H9 (cell line): Measurements from ENCODE around the gene DCUN1D2. TPM values are rescaled to one million over a fixed set of nuclear protein-coding genes. Genes with fewer than 3 reads are reported as not detected.

Experiments
- DNase-seq: peaks from one replicate; pipeline ENCODE4 v3.0.0-alpha.2; 2017
- H2AFZ ChIP-seq: one replicate; pipeline ENCODE4 v1.6.1; 2013; ENCODE audit warnings: mild to moderate bottlenecking, low read length, control low read depth, moderate library complexity
- H2AK5ac ChIP-seq: 2 replicates; pipeline ENCODE4 v1.6.1; 2013; ENCODE audit warnings: low read length, control low read depth, mixed read lengths; ENCODE audit not compliant: insufficient read length
- H2BK120ac ChIP-seq: one replicate; pipeline ENCODE4 v1.6.1; 2013; ENCODE audit warnings: low read depth, mild to moderate bottlenecking, low read length, control low read depth, inconsistent platforms; ENCODE audit not compliant: poor library complexity, severe bottlenecking
- H2BK12ac ChIP-seq: 2 replicates; pipeline ENCODE4 v1.6.1; 2013; ENCODE audit warnings: low read length, control low read depth, mixed read lengths, low read depth; ENCODE audit not compliant: insufficient read length
- H2BK15ac ChIP-seq: 2 replicates; pipeline ENCODE4 v1.6.1; 2013; ENCODE audit warnings: low read depth, low read length, control low read depth
- H2BK20ac ChIP-seq: one replicate; pipeline ENCODE4 v1.6.1; 2013; ENCODE audit warnings: low read depth, mild to moderate bottlenecking, low read length, control low read depth, inconsistent platforms; ENCODE audit not compliant: poor library complexity, severe bottlenecking
- H2BK5ac ChIP-seq: 2 replicates; pipeline ENCODE4 v1.6.1; 2013; ENCODE audit warnings: low read length, control low read depth, mixed read lengths; ENCODE audit not compliant: insufficient read length
- H3K14ac ChIP-seq: 2 replicates; pipeline ENCODE4 v1.6.1; 2013; ENCODE audit warnings: low read length, control low read depth; ENCODE audit not compliant: insufficient read depth
- H3K18ac ChIP-seq: 2 replicates; pipeline ENCODE4 v1.6.1; 2013; ENCODE audit warnings: low read depth, mild to moderate bottlenecking, mixed read lengths, low read length, control low read depth; ENCODE audit not compliant: insufficient read length
- H3K23ac ChIP-seq: 2 replicates; pipeline ENCODE4 v1.6.1; 2013; ENCODE audit warnings: low read length, control low read depth, mixed read lengths, low read depth; ENCODE audit not compliant: insufficient read length
- H3K23me2 ChIP-seq: 2 replicates; pipeline ENCODE4 v1.6.1; 2013; ENCODE audit warnings: low read depth, mild to moderate bottlenecking, mixed read lengths, low read length, control low read depth; ENCODE audit not compliant: insufficient read length, poor library complexity, severe bottlenecking
- H3K27ac ChIP-seq: 2 replicates; pipeline ENCODE4 v1.5.1; 2013; ENCODE audit warnings: low read length, control low read depth, mixed read lengths, low read depth; ENCODE audit not compliant: insufficient read length
- H3K27me3 ChIP-seq: 2 replicates; pipeline ENCODE4 v1.6.1; 2013; ENCODE audit warnings: low read length, control low read depth, inconsistent platforms; ENCODE audit not compliant: insufficient read depth
- H3K4ac ChIP-seq: 2 replicates; pipeline ENCODE4 v1.6.1; 2013; ENCODE audit warnings: low read depth, mild to moderate bottlenecking, control low read depth, inconsistent platforms, low read length, moderate library complexity
- H3K4me1 ChIP-seq: 2 replicates; pipeline ENCODE4 v1.6.1; 2013; ENCODE audit warnings: low read length, control low read depth, inconsistent platforms; ENCODE audit not compliant: insufficient read depth
- H3K4me2 ChIP-seq: 2 replicates; pipeline ENCODE4 v1.6.1; 2013; ENCODE audit warnings: low read length, control low read depth, mixed read lengths; ENCODE audit not compliant: insufficient read length, insufficient read depth
- H3K56ac ChIP-seq: 2 replicates; pipeline ENCODE4 v1.6.1; 2013; ENCODE audit warnings: low read depth, mild to moderate bottlenecking, mixed read lengths, low read length, control low read depth; ENCODE audit not compliant: insufficient read length
- H3K79me1 ChIP-seq: 2 replicates; pipeline ENCODE4 v1.6.1; 2013; ENCODE audit warnings: low read depth, mild to moderate bottlenecking, moderate library complexity, low read length, control low read depth, inconsistent platforms; ENCODE audit not compliant: insufficient read depth, poor library complexity, severe bottlenecking
- H3K79me2 ChIP-seq: 2 replicates; pipeline ENCODE4 v1.6.1; 2013; ENCODE audit warnings: low read length, control low read depth, inconsistent platforms; ENCODE audit not compliant: insufficient read depth
- H3K9ac ChIP-seq: 2 replicates; pipeline ENCODE4 v1.6.1; 2013; ENCODE audit warnings: low read length, control low read depth, mixed read lengths; ENCODE audit not compliant: insufficient read length; ENCODE audit errors: extremely low read depth
- H3K9me3 ChIP-seq: one replicate; pipeline ENCODE4 v1.6.1; 2013; ENCODE audit warnings: low read depth, low read length, inconsistent platforms; ENCODE audit not compliant: control insufficient read depth
- H3T11ph ChIP-seq: one replicate; pipeline ENCODE4 v1.6.1; 2013; ENCODE audit warnings: mild to moderate bottlenecking, low read length, control low read depth, inconsistent platforms
- H4K20me1 ChIP-seq: one replicate; pipeline ENCODE4 v1.6.1; 2013; ENCODE audit not compliant: control insufficient read depth, insufficient read length, insufficient read depth
- H4K5ac ChIP-seq: 2 replicates; pipeline ENCODE4 v1.6.1; 2013; ENCODE audit warnings: low read depth, mild to moderate bottlenecking, mixed read lengths, low read length, control low read depth; ENCODE audit not compliant: insufficient read length
- H4K8ac ChIP-seq: replicated peaks from 2 replicates; pipeline ENCODE4 v1.6.1; 2013; ENCODE audit warnings: low read length, control low read depth, mixed read lengths, low read depth; ENCODE audit not compliant: insufficient read length
- H4K91ac ChIP-seq: 2 replicates; pipeline ENCODE4 v1.6.1; 2013; ENCODE audit warnings: low read depth, mild to moderate bottlenecking, moderate library complexity, mixed read lengths, low read length, control low read depth; ENCODE audit not compliant: insufficient read length
- H3K27ac Mint-ChIP-seq, 3 experiments: 2 replicates in 2 of 3; 3 replicates in 1 of 3; pipeline ENCODE4 v1.8.0; 2020 to 2021; ENCODE audit warnings: mixed read lengths in 3 of 3, mild to moderate bottlenecking in 1 of 3, moderate library complexity in 1 of 3
- H3K27me3 Mint-ChIP-seq: 2 replicates; pipeline ENCODE4 v1.8.0; 2021; ENCODE audit warnings: low read depth, mild to moderate bottlenecking, moderate library complexity, mixed read lengths
- H3K36me3 Mint-ChIP-seq, 3 experiments: 2 replicates in 2 of 3; 3 replicates in 1 of 3; pipeline ENCODE4 v1.8.0; 2020 to 2021; ENCODE audit warnings: low read depth in 3 of 3, mixed read lengths in 3 of 3; ENCODE audit not compliant: insufficient read depth in 1 of 3
- H3K4me1 Mint-ChIP-seq, 2 experiments: 2 replicates each; pipeline ENCODE4 v1.8.0; 2020; ENCODE audit warnings: mixed read lengths in 2 of 2
- H3K4me3 Mint-ChIP-seq, 2 experiments: 2 replicates in 1 of 2; 3 replicates in 1 of 2; pipeline ENCODE4 v1.8.0; 2020 to 2021; ENCODE audit warnings: mild to moderate bottlenecking in 2 of 2, mixed read lengths in 2 of 2, moderate library complexity in 1 of 2
- H3K9me3 Mint-ChIP-seq, 2 experiments: 2 replicates in 1 of 2; 3 replicates in 1 of 2; pipeline ENCODE4 v1.8.0; 2020; ENCODE audit warnings: mild to moderate bottlenecking in 2 of 2, mixed read lengths in 2 of 2, moderate library complexity in 1 of 2
- WGBS: extraction: QIAGEN DNeasy Blood & Tissue Kit; methylation state at CpG from one replicate; pipeline ENCODE4 v1.1.7; 2013; ENCODE audit warnings: missing lambda C conversion rate, low lambda C conversion rate, mixed read lengths; ENCODE audit not compliant: insufficient read length; ENCODE audit errors: extremely low coverage; 5-methylcytosine and 5-hydroxymethylcytosine counted together
- total RNA-seq: library from RNA; stranded (reverse); gene quantifications from 2 replicates; pipeline ENCODE4 v1.2.1, GENCODE V29; 2021
- TF ChIP-seq, protein P1 (sequence below): fragments of 200-600 bp; sonication (generic); conservative IDR thresholded peaks from 3 replicates; pipeline ENCODE4 v1.8.0; 2021; ENCODE audit warnings: antibody characterized with exemption, mild to moderate bottlenecking

DCUN1D2 gene
- total RNA-seq, 1 experiment from 2014 or later = 36.8 TPM

DNA sequence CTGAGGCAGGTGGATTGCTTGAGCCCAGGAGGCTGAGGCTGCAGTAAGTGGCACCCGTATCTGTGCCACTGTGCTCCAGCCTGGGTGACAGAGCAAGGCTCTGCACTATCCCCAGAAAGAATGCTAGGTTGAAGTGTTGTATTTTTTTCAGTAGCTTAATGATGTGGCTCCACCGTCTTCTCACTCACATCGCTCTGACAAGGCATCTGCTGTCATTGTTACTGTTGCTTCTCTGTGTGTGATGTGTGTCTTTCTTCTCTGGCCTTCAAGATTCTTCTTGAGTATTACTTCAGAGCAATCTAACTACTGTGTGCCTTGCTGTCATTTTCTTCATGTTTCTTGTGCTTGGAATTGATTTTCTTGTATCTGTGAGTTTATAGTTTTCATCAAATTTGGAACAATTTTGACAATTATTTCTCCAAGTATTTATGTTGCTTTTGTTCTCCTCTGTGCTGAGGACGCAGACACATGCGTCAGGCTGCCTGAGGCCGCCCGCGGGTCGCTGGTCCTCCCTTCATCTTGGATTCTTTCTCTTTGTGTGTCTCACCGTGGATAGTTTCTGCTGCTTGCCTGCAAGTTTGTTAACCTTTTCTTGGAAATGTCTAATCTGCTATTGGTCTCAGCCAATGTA lies 48.0 kb downstream of the DCUN1D2 start:
- Histone ChIP-seq H3K9ac (no peak overlapping the region), H3K23ac (no peak overlapping the region), H4K8ac (no peak overlapping the region), H4K91ac (no peak overlapping the region), H3K79me1 (no peaks in the 10 kb centered on the region), H3T11ph (no peak overlapping the region), H2AFZ (no peak overlapping the region), H2BK12ac (no peak overlapping the region), H3K4me1 (no peaks in the 10 kb centered on the region), H2BK15ac (no peak overlapping the region), H3K4ac (no peak overlapping the region), H3K56ac (no peak overlapping the region), H3K79me2 (no peaks in the 10 kb centered on the region), H3K18ac (no peak overlapping the region), H4K20me1 (no peaks in the 10 kb centered on the region), H3K27ac (no peak overlapping the region), H3K9me3 (no peaks in the 10 kb centered on the region), H4K5ac (no peak overlapping the region), H3K23me2 (no peaks in the 10 kb centered on the region), H2BK5ac (no peak overlapping the region), H3K27me3 (no peaks in the 10 kb centered on the region), H3K14ac (no peak overlapping the region), H2AK5ac (no peak overlapping the region), H2BK120ac (no peak overlapping the region), H3K4me2 (no peak overlapping the region), H2BK20ac (no peak overlapping the region)
- no CpG with 5 or more reads among the region's 10 CpGs for WGBS
- H3K27me3 Mint-ChIP-seq = no peaks in the 10 kb centered on the region
- H3K9me3 Mint-ChIP-seq = peaks cover 0 to 2% of the 10 kb centered on the region in 2 experiments; a peak in 1 of 5 replicates
- H3K4me3 Mint-ChIP-seq = no peak overlapping the region
- peaks cover 0 to 4% of the 10 kb centered on the region in 2 experiments; a peak in 1 of 4 replicates for H3K4me1 Mint-ChIP-seq
- peaks cover 12 to 17% (median 13%) of the 10 kb centered on the region in 3 experiments; a peak in 6 of 7 replicates for H3K36me3 Mint-ChIP-seq
- no peak for DNase-seq
- no peak overlapping the region; a peak in 1 of 7 replicates for H3K27ac Mint-ChIP-seq
- TF ChIP-seq, protein P1, sequence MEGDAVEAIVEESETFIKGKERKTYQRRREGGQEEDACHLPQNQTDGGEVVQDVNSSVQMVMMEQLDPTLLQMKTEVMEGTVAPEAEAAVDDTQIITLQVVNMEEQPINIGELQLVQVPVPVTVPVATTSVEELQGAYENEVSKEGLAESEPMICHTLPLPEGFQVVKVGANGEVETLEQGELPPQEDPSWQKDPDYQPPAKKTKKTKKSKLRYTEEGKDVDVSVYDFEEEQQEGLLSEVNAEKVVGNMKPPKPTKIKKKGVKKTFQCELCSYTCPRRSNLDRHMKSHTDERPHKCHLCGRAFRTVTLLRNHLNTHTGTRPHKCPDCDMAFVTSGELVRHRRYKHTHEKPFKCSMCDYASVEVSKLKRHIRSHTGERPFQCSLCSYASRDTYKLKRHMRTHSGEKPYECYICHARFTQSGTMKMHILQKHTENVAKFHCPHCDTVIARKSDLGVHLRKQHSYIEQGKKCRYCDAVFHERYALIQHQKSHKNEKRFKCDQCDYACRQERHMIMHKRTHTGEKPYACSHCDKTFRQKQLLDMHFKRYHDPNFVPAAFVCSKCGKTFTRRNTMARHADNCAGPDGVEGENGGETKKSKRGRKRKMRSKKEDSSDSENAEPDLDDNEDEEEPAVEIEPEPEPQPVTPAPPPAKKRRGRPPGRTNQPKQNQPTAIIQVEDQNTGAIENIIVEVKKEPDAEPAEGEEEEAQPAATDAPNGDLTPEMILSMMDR = no peak
